ENCODE measurements around the gene NATD1.

GRCh38 chr17:21243516-21244303 lies 9.5 kb downstream of the NATD1 start:
- TF ChIP-seq CTCF (IDR thresholded peaks at IDR 0.05) (no peak), POLR2A (IDR thresholded peaks at IDR 0.05) (no peak)
